Raji (cell line): Measurements from ENCODE around the gene AP1S2.

ENCODE experiments used
- POLR2A ChIP-seq: IDR thresholded peaks from 2 replicates; pipeline ENCODE4 v1.6.1; 2011; ENCODE audit warnings: low read depth, low read length, control low read depth; ENCODE audit not compliant: insufficient read depth

AP1S2 gene

GRCh38 chrX:15864023-15864422 lies 9.4 kb upstream of the AP1S2 start:
- no peak for TF ChIP-seq POLR2A

DNA sequence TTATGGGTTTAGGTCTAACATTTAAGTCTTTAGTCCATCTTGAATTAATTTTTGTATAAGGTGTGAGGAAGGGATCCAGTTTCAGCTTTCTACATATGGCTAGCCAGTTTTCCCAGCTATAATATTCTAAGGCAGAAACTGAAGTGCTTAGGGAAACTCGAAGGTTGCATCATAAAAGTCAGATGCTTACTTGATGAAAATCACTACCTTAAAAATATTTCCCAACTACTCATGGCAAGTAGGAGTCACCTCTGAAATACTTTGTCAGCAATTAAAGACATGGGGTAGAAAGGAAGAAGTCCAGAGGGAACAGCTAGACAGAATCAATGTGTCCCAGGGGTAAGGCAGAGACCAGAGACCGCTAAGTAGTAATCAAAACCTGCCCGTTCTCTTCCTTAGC lies 6.3 kb upstream of the AP1S2 start:
- TF ChIP-seq POLR2A, result no peak

DNA sequence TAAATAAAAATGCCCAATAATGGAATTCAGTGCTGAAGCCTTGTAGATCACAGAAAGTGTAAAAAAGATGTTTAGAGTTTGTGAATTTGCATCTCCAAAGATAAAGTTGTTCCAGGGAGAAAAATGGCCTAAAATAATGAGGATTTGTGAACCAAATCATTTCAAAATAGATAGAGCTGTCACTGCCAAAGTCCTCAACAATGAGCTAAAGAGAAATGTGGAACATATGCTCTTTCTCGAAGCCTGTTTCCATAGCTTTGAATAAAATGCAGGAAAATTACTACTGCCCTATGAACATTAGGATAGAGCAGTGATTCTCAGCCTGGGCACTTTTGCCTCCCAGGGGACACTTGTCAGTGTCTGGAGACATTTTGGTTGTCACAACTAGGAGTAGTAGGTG lies 3.4 kb upstream of the AP1S2 start:
- TF ChIP-seq POLR2A, result no peak

- no peak for TF ChIP-seq POLR2A
Observed at GRCh38 chrX:15856636-15857035, 2.0 kb upstream of the AP1S2 start.

DNA sequence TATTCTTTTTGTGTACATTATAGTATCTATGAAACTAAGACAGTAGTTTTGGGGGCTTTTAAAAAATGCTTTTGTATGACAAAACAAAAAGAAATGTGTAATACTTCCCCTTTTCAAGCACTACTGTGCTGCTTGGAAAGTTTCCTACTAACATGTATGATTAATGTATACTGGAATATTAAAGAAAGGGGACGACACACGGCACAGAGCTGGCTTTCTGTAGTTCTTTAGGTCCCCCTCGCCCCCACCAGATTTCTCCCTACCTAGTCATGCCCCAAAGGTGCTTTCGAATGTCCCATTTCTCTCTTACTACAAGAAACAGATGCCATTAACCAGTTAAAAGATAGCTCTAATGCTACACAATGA lies 1.6 kb upstream of the AP1S2 start:
- no peak for TF ChIP-seq POLR2A

DNA sequence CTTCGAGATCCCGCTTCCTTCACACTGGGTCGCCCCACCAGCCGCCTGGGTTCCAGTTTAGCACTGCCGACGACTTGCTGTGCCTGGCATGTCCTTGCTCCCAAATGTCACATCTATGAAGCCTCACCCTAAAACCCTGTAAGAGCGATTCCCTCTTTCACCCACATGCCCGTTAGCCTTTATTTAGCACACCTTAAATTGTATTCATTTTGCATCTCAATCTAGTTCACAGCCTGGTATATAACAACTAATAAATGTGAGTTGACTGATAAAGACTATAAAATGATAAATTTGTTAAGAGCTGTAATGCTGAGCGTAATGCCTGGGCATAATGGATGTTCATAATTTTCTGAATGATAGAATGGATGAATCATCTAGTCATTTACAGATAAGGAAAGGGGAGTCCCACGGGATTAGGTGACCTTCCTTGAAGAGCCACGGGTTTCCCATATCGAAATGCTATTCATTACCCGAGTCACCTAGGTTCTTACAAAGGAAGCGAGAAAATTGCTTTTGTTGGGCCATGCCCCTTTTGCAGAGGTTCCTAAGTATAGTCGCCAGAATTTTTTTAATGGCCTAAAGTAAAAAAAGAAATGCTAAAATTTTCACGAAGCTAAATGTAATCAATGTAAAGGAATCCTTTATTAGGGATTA lies 1.1 kb upstream of the AP1S2 start:
- TF ChIP-seq POLR2A, result no peak

- no peak for TF ChIP-seq POLR2A
Observed at GRCh38 chrX:15854080-15854655, 445 bp downstream of the AP1S2 start.

GRCh38 chrX:15853586-15854079 lies 980 bp downstream of the AP1S2 start:
- TF ChIP-seq POLR2A, result no peak

GRCh38 chrX:15849555-15849954 lies 5.1 kb downstream of the AP1S2 start:
- TF ChIP-seq POLR2A, result no peak

- TF ChIP-seq POLR2A, result no peak
Observed at GRCh38 chrX:15848576-15848975, 6.0 kb downstream of the AP1S2 start.

DNA sequence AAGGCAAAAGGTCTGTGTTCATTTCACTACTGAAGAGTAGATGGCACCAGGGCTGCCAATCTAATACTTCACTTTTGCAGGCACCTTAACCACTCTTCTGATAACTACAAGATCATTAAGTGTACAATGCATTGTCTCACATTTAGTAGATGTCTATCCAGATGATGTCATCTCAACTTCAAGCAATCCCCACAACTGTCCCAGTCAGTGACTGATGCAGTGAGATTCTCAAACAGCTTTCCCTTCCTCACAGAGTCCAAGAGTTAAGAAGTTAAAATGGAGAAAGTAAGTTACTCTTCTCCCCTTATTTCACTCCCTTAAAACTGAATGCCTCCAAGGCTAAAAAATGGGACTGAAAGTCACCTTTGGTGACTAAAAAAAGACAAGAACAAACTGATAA lies 10.7 kb downstream of the AP1S2 start:
- TF ChIP-seq POLR2A, result no peak

GRCh38 chrX:15841853-15842516 lies 12.6 kb downstream of the AP1S2 start:
- TF ChIP-seq POLR2A, result no peak

DNA sequence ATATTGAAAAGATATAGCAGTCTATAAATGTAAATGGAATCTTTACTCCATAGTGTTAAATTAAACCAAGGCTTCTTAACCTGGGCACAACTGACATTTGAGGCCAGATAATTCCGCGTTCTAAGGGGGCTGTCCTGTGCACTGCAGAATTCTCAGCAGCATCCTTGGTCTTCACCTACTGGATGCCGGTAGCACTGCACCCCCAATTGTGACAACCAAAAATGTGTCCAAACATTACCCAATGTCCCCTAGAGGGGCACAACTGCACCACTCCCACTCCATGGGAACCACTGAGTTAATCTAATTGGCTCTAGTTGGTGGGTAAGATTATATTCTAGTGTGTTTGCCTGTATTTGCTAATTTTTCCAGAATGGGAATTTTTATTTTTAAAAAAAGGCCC lies 16.6 kb downstream of the AP1S2 start:
- TF ChIP-seq POLR2A, result no peak

DNA sequence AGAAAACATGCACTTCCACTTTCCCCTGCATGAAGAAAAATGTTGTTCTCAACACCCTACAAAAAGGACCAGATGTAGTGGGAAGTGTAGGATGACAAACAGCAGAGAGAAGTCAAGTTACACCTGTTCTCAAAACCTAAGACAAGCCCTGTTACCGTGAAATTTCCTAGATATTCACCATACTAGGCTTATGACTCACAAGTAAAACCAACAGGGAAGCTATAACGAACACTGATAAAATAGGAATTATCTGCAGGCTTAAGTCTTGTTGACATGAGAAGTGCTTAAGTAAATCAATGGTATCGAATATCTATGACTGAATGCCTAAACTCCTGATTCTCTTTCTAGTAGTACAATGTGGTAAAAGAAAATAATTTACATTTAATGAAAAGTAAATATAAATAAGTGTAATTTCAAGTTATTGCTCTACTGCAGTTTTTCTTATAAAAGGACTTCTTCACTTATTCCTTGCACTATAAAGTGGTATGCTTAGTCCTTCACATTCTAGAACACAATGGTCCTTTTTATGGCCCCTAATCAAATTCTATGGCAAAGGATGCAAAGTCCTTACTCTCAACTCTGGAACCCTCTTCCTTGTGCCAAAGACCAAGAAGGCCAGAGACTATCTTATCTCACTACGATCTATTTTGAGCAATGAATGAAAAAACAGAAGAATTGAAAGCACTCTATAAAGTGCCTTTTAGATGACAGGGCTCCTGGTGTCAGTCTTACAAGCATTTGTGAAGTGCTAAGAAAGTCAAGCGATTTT lies 19.6 kb downstream of the AP1S2 start:
- TF ChIP-seq POLR2A, result no peak

- no peak for TF ChIP-seq POLR2A
Observed at GRCh38 chrX:15834053-15834452, 20.6 kb downstream of the AP1S2 start.

GRCh38 chrX:15829217-15829616 lies 25.4 kb downstream of the AP1S2 start:
- TF ChIP-seq POLR2A, result no peak
